ENCODE results near the gene MYOF. TPM values are rescaled to one million over a fixed set of nuclear protein-coding genes. Genes with fewer than 3 reads are reported as not detected.

MYOF gene
- total and polyA plus RNA-seq, 2 of the 8 experiments (the other 6 are each of a cell fraction or from before 2014, with no cell fraction given): 0.98 to 2.3 TPM

DNA sequence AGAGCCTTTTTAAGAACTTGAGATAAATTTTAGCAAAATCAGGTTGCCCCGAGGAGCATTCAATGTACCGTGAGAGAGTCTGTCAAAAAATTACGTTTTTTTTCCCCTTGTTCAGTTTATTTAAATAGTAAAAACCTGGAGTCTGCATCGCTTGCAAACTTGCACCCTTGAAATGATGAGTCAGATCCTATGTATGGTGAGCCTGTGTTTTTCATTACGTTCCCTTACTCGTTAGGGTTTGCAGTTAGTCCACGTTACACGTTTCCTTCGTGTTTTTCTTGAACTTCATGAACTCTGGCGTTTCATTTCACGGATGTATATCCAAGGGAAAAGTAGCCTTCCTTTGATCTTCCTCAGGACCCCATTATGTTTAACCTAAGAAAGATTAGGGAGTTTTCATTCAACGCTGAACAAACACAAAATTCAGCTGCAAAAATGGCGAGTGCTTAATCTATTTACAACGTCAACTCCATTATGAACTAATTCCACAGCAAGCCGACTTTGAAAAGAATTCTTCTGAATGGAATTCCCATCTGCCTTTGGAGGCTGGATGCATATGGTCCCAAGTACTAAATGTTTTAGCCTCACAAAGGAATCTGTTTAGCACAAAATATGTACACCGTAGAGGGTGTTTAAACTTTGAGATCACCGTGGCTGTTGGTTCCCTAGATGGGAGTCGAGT, 182.4 kb downstream of the MYOF start:
- CTCF ChIA-PET (ENCODE audit: partially characterized antibody): interaction anchor here (0.7 to 2.4 kb wide), 4 partner anchors 184 to 320 kb away, joined by 3 to 8 read pairs (median 3); no protein-coding TSS in a partner anchor
- H3K56ac ChIP-seq (replicated peaks; ENCODE audit: insufficient read length, low read depth, low read length): no peak overlapping the region
- H2AFZ ChIP-seq (ENCODE audit: low read length): 0 out of 2 replicates have a peak overlapping the region, but pooled peaks have one; percentile 1
- H3K4me2 ChIP-seq (ENCODE audit: insufficient read depth in 1 of 2, low read depth in 2 of 2, low read length in 2 of 2): no peak overlapping the region
- H2BK15ac ChIP-seq (ENCODE audit: low read length): no peak overlapping the region
- no peak for DNase-seq (ENCODE audit: low read depth in 1 of 2, low spot score in 2 of 2)
- no peak overlapping the region for H3K4ac ChIP-seq (replicated peaks; ENCODE audit: insufficient read length, low read depth, low read length)
- peak; percentile 19 for FAIRE-seq
- no peak overlapping the region for H3K27ac ChIP-seq (ENCODE audit: low read depth, low read length)
- WGBS, 2 experiments (ENCODE audit: extremely low coverage in 1 of 2, insufficient coverage in 1 of 2, insufficient read length in 1 of 2, insufficient replicate concordance in 2 of 2, low coverage in 1 of 2, low lambda C conversion rate in 2 of 2, missing lambda C conversion rate in 1 of 2): 83% methylated on average over 18 of the region's 18 CpGs; no CpG with 5 or more reads in 1 of the 2 experiments
- no peak overlapping the region for H3K9ac ChIP-seq (replicated peaks in 1 of 4; ENCODE audit: extremely low read depth in 1 of 4, low read depth in 3 of 4, low read length in 3 of 4)
- no peaks in the 10 kb centered on the region for H3K23me2 ChIP-seq (ENCODE audit: low read depth, low read length)
- no peak overlapping the region for H4K91ac ChIP-seq (replicated peaks; ENCODE audit: insufficient read length, low read length)
- H3K4me3 ChIP-seq (ENCODE audit: extremely low read depth in 1 of 4, insufficient read depth in 2 of 4, low read depth in 3 of 4, low read length in 4 of 4): no peak overlapping the region
- TF ChIP-seq EP300 (IDR thresholded peaks at IDR 0.05; ENCODE audit: borderline replicate concordance in 1 of 2, low read depth in 2 of 2, low read length in 2 of 2) (no peak), BRCA1 (IDR thresholded peaks at IDR 0.05; ENCODE audit: low read depth, low read length) (no peak), HDAC2 (IDR thresholded peaks at IDR 0.05; ENCODE audit: borderline replicate concordance in 1 of 2, low read depth in 2 of 2, low read length in 2 of 2) (no peak), POU5F1 (IDR thresholded peaks at IDR 0.05; ENCODE audit: low read depth, low read length) (no peak)
- no peaks in the 10 kb centered on the region for H3K79me1 ChIP-seq (ENCODE audit: low read depth, low read length)
- no peaks in the 10 kb centered on the region for H4K20me1 ChIP-seq (replicated peaks in 1 of 2; ENCODE audit: control insufficient read depth in 1 of 2, insufficient read depth in 2 of 2, low read length in 2 of 2)
- H3K14ac ChIP-seq (ENCODE audit: insufficient read length): no peak overlapping the region
- no peaks in the 10 kb centered on the region for H3K9me3 ChIP-seq (ENCODE audit: insufficient read depth in 2 of 2, low read depth in 1 of 2, low read length in 1 of 2)
- no peak overlapping the region for H2BK20ac ChIP-seq (ENCODE audit: low read length)
- no peak overlapping the region for H4K5ac ChIP-seq (ENCODE audit: insufficient read length, low read depth, low read length)
- POLR2A ChIA-PET (ENCODE audit: partially characterized antibody): interaction anchor here (1.2 to 1.4 kb wide), 2 partner anchors 8 to 41 kb away, joined by 3 to 4 read pairs; no protein-coding TSS in a partner anchor
- H4K8ac ChIP-seq (ENCODE audit: extremely low read depth, insufficient read depth, low read length): no peak overlapping the region
- 0 out of 2 replicates have a peak overlapping the region, but pooled peaks have one; percentile 20 for H2BK5ac ChIP-seq (ENCODE audit: low read depth, low read length)
- no peak overlapping the region; the same call in 1 of the 2 replicates for H2BK12ac ChIP-seq (ENCODE audit: low read depth, low read length)
- no peaks in the 10 kb centered on the region for H3K27me3 ChIP-seq (replicated peaks in 1 of 4; ENCODE audit: control insufficient read depth in 3 of 4, extremely low read depth in 1 of 4, insufficient read depth in 3 of 4, low read length in 3 of 4)
- H3K23ac ChIP-seq (ENCODE audit: insufficient read length): no peak overlapping the region
- no peak overlapping the region for H2AK5ac ChIP-seq (ENCODE audit: low read depth, low read length)
- H3K18ac ChIP-seq (ENCODE audit: extremely low read depth, low read length): no peak overlapping the region; the same call in 1 of the 2 replicates
- peaks cover 0 to 11% (median 0%) of the 10 kb centered on the region in 4 experiments; a peak in 2 of 7 replicates for H3K4me1 ChIP-seq (replicated peaks in 1 of 4; ENCODE audit: control insufficient read depth in 3 of 4, insufficient read depth in 4 of 4, low read length in 3 of 4)
- H3K36me3 ChIP-seq (ENCODE audit: control insufficient read depth in 2 of 4, insufficient read depth in 4 of 4, low read length in 3 of 4): no peaks in the 10 kb centered on the region
- H3K79me2 ChIP-seq (ENCODE audit: control insufficient read depth in 1 of 2, insufficient read depth in 2 of 2, low read length in 2 of 2): no peaks in the 10 kb centered on the region
- H2BK120ac ChIP-seq (replicated peaks; ENCODE audit: low read depth, low read length): no peak overlapping the region
